Ishikawa (cell line): ENCODE results near the gene BEGAIN.

Experiments
- CEBPB ChIP-seq: IDR thresholded peaks from 2 replicates; pipeline ENCODE4 v1.6.1; 2012
- CREB1 ChIP-seq: IDR thresholded peaks from 2 replicates; pipeline ENCODE4 v1.6.1; 2012; ENCODE audit warnings: low read depth
- EGR1 ChIP-seq: IDR thresholded peaks from 2 replicates; pipeline ENCODE4 v1.6.1; 2012
- EP300 ChIP-seq: IDR thresholded peaks from 2 replicates; pipeline ENCODE4 v1.6.1; 2012; ENCODE audit warnings: borderline replicate concordance
- FOXM1 ChIP-seq: IDR thresholded peaks from 2 replicates; pipeline ENCODE4 v1.6.1; 2012; ENCODE audit warnings: low read depth, borderline replicate concordance
- MAX ChIP-seq: IDR thresholded peaks from 2 replicates; pipeline ENCODE4 v1.6.1; 2012
- NFIC ChIP-seq: IDR thresholded peaks from 2 replicates; pipeline ENCODE4 v1.6.1; 2012
- RAD21 ChIP-seq: IDR thresholded peaks from 2 replicates; pipeline ENCODE4 v1.6.1; 2012; ENCODE audit warnings: low read depth
- REST ChIP-seq: IDR thresholded peaks from 2 replicates; pipeline ENCODE4 v1.6.1; 2012; ENCODE audit warnings: low read depth, mild to moderate bottlenecking
- TAF1 ChIP-seq: IDR thresholded peaks from 2 replicates; pipeline ENCODE4 v1.6.1; 2012; ENCODE audit warnings: low read depth, mild to moderate bottlenecking
- TCF12 ChIP-seq: IDR thresholded peaks from 2 replicates; pipeline ENCODE4 v1.6.1; 2012; ENCODE audit warnings: low read depth
- TEAD4 ChIP-seq: IDR thresholded peaks from 2 replicates; pipeline ENCODE4 v1.6.1; 2012
- USF1 ChIP-seq: IDR thresholded peaks from 2 replicates; pipeline ENCODE4 v1.6.1; 2012
- YY1 ChIP-seq: IDR thresholded peaks from 2 replicates; pipeline ENCODE4 v1.6.1; 2012; ENCODE audit warnings: low read depth
- ZBTB7A ChIP-seq: IDR thresholded peaks from 2 replicates; pipeline ENCODE4 v1.6.1; 2012; ENCODE audit warnings: low read depth

BEGAIN gene

GRCh38 chr14:100573757-100574641 lies 13.2 kb downstream of the BEGAIN start:
- TF ChIP-seq EP300 (no peak), TAF1 (no peak), YY1 (no peak), NFIC (no peak), CEBPB (no peak), EGR1 (no peak), USF1 (no peak), MAX (no peak), RAD21 (no peak), ZBTB7A (no peak), TEAD4 (no peak), TCF12 (no peak), FOXM1 (no peak), REST (no peak), CREB1 (no peak)

GRCh38 chr14:100573002-100573756 lies 14.0 kb downstream of the BEGAIN start:
- TF ChIP-seq EGR1 (no peak), CEBPB (no peak), CREB1 (no peak), ZBTB7A (no peak), EP300 (no peak), TEAD4 (no peak)

GRCh38 chr14:100572543-100572942 lies 14.7 kb downstream of the BEGAIN start:
- no peak for TF ChIP-seq TAF1
- no peak for TF ChIP-seq TCF12
- TF ChIP-seq EP300: no peak
- TF ChIP-seq CREB1: no peak
- TF ChIP-seq RAD21: no peak
- no peak for TF ChIP-seq TEAD4
- no peak for TF ChIP-seq CEBPB
- TF ChIP-seq USF1: no peak
- TF ChIP-seq MAX: no peak
- TF ChIP-seq FOXM1: no peak
- no peak for TF ChIP-seq EGR1

- TF ChIP-seq USF1 (no peak), FOXM1 (no peak), YY1 (no peak), ZBTB7A (no peak), MAX (no peak), CREB1 (no peak), EGR1 (no peak), REST (no peak), CEBPB (no peak), NFIC (no peak)
These were observed 15.4 kb downstream of the BEGAIN start for GRCh38 chr14:100571837-100572236.
